Small intestine (tissue), 7 donors: ENCODE data around the gene AHSG. TPM values are rescaled to one million over a fixed set of nuclear protein-coding genes. Genes with fewer than 3 reads are reported as not detected.
A peak's percentile ranks its signal among the peaks of the same experiment; 100 is the strongest.

ENCODE experiments used
- DNase-seq, 2 donors: peaks; one replicate each; pipeline versions ENCODE4 v3.0.0 to v3.0.0-alpha.2; 2013
- FAIRE-seq: peaks from 2 replicates; lab custom pipeline; 2012; peaks lifted over from hg19 to GRCh38; lab: Jason Lieb, UNC
- H3K27ac ChIP-seq, 3 donors: one replicate each; pipeline ENCODE4 v1.5.1; 2013; ENCODE audit warnings: low read length in 2 of 3, mild to moderate bottlenecking in 2 of 3, control low read depth in 1 of 3, inconsistent platforms in 1 of 3, low read depth in 1 of 3, moderate library complexity in 1 of 3
- H3K27me3 ChIP-seq, 3 donors: one replicate each; pipeline ENCODE4 v1.6.1; 2013; ENCODE audit warnings: low read length in 3 of 3, inconsistent platforms in 1 of 3; ENCODE audit not compliant: control insufficient read depth in 3 of 3, insufficient read depth in 3 of 3
- H3K36me3 ChIP-seq, 3 donors: one replicate each; pipeline ENCODE4 v1.6.1; 2013; ENCODE audit warnings: low read length in 3 of 3, inconsistent platforms in 1 of 3, low read depth in 1 of 3, mild to moderate bottlenecking in 1 of 3, moderate library complexity in 1 of 3; ENCODE audit not compliant: control insufficient read depth in 3 of 3, insufficient read depth in 2 of 3
- H3K4me1 ChIP-seq, 3 donors: one replicate each; pipeline ENCODE4 v1.6.1; 2013; ENCODE audit warnings: low read length in 2 of 3, inconsistent platforms in 1 of 3, low read depth in 1 of 3, mild to moderate bottlenecking in 1 of 3, moderate library complexity in 1 of 3; ENCODE audit not compliant: control insufficient read depth in 3 of 3, insufficient read depth in 2 of 3
- H3K4me3 ChIP-seq, 3 donors: one replicate each; pipeline ENCODE4 v1.5.1; 2013; ENCODE audit warnings: low read length in 3 of 3, control low read depth in 1 of 3, inconsistent platforms in 1 of 3, low read depth in 1 of 3, mild to moderate bottlenecking in 1 of 3, moderate library complexity in 1 of 3
- H3K9me3 ChIP-seq, 2 donors: one replicate each; pipeline ENCODE4 v1.6.1; 2013; ENCODE audit warnings: low read depth in 1 of 2, low read length in 1 of 2; ENCODE audit not compliant: control insufficient read depth in 2 of 2, insufficient read depth in 1 of 2
- WGBS, 3 donors: extraction: QIAGEN DNeasy Blood & Tissue Kit; methylation state at CpG; one replicate each; pipeline ENCODE4 v1.1.7; 2013; 5-methylcytosine and 5-hydroxymethylcytosine counted together
- polyA plus RNA-seq, 4 donors: library from polyadenylated mRNA; stranded (reverse) in 3 of 4; unstranded in 1 of 4; fragments of 200-250 nt in 3 of 4; fragments of 120-200 nt in 1 of 4; gene quantifications; one replicate each; pipeline versions ENCODE4 v1.2.1 to v1.2.3, GENCODE V29; 2013
- donor health status: healthy with polysubstance abuse.
- donor health status: control.
- donor health status: control.
- donor health status: Bipolar disorder and iron deficiency.
- donor health status: healthy.

Gene AHSG
- polyA plus RNA-seq, 4 donors: 0.04 to 0.53 TPM; not detected in 2

GRCh38 chr3:186598108-186598784, 14.6 kb upstream of the AHSG start:
- H3K27ac ChIP-seq: peak overlapping the region in 2 of 3 donors; percentile 24 to 90
- FAIRE-seq: no peak
- DNase-seq: no peak
- peaks cover 7 to 47% (median 7%) of the 10 kb centered on the region in 3 donors for H3K4me1 ChIP-seq
- no peaks in the 10 kb centered on the region for H3K27me3 ChIP-seq
- H3K9me3 ChIP-seq: no peaks in the 10 kb centered on the region
- 86 to 87% (median 87%) methylated on average over 11 of the region's 11 CpGs for WGBS, 3 donors
- no peaks in the 10 kb centered on the region for H3K36me3 ChIP-seq
- H3K4me3 ChIP-seq: no peak overlapping the region

DNA sequence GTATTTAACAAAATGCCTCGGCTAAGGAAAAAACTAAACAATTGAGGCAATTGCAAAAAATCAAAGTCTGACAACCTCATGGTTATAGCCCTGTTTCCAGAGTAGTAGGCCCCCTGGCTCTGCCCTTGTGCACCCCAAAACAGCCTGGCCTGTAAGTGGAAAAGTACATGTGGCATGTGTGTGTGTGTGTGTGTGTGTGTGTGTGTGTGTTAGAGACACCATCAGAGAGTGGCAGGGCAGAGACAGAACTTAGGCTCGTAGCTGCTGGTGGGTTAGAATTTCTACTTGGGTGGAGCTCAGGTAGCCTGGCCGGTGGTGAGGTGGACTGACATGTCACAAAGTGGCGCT, 14.1 kb upstream of the AHSG start:
- Histone ChIP-seq H3K27ac (peak overlapping the region in 1 of 3 donors; percentile 90), H3K4me3 (no peak overlapping the region), H3K27me3 (no peaks in the 10 kb centered on the region), H3K9me3 (no peaks in the 10 kb centered on the region), H3K36me3 (no peaks in the 10 kb centered on the region), H3K4me1 (peaks cover 7 to 42% (median 7%) of the 10 kb centered on the region in 3 donors)
- no peak for FAIRE-seq
- no peak for DNase-seq
- WGBS, 3 donors: 81 to 88% (median 86%) methylated on average over 4 of the region's 4 CpGs

DNA sequence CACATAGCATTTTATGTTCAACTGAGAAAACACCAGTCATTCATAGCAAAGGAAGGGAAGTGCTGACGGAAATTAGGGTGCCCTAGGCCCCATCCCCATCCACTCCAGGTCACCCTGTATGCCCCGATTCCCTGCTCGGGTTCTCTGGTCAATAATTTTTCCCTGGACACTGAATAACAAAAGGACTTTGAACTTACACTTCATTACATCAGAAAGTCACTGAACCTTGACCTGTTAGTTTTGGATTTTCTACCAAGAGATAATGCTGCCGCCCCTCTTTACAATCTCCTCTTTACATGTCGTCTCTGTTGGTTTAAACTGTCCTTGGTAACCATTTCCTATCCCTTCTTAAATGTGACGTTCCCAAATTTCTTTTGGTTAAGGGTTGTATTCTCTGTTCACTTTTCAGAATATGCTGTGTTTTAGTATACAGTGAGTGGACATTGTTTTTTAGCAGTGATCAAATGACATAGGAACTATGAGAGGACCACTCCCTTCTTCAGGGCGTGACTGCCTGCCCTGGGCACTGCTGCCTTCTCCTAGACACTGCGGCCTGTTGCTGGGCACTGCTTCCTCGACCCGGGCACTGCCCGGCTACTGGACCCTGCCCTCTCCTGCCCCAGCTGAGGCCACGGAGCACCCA, 13.6 kb upstream of the AHSG start:
- Histone ChIP-seq H3K27me3 (no peaks in the 10 kb centered on the region), H3K9me3 (no peaks in the 10 kb centered on the region), H3K4me1 (peaks cover 7 to 40% (median 7%) of the 10 kb centered on the region in 3 donors), H3K4me3 (no peak overlapping the region), H3K36me3 (no peaks in the 10 kb centered on the region), H3K27ac (peak overlapping the region in 2 of 3 donors; percentile 79 to 90)
- DNase-seq (peak; percentile 59 to 69), FAIRE-seq (no peak)
- 33 to 61% (median 37%) methylated on average over 12 of the region's 12 CpGs for WGBS, 3 donors

DNA sequence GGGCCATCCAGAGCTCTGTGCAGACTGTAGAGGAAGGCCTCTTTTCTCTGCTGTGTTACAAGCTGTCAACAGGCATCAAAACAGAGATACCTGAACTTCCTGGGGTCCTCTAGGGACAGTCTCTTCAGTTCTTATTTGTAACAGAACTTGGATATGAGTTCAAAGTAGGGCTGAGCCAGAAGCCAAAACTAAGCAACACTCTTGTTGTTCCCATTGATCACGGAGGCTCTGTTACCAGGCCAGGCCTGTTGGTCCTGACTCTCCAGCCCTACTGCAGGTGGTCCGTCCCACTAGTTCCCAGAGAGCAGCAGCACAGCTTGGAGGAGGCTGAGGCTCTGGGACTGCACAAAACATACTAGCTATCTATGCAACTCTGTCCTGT, 13.1 kb upstream of the AHSG start:
- Histone ChIP-seq H3K27ac (peak overlapping the region in 2 of 3 donors; percentile 79 to 90), H3K9me3 (no peaks in the 10 kb centered on the region), H3K36me3 (no peaks in the 10 kb centered on the region), H3K4me1 (peaks cover 4 to 38% (median 5%) of the 10 kb centered on the region in 3 donors), H3K27me3 (no peaks in the 10 kb centered on the region), H3K4me3 (no peak overlapping the region)
- WGBS, 3 donors: 84 to 100% (median 96%) methylated on average over 2 of the region's 2 CpGs
- DNase-seq (peak in 1 of 2 donors; percentile 9), FAIRE-seq (no peak)

- Histone ChIP-seq H3K9me3 (peaks cover 0 to 3% of the 10 kb centered on the region in 2 donors), H3K36me3 (no peaks in the 10 kb centered on the region), H3K4me3 (no peak overlapping the region), H3K27me3 (no peaks in the 10 kb centered on the region), H3K4me1 (peaks cover 2 to 46% (median 5%) of the 10 kb centered on the region in 3 donors), H3K27ac (peak overlapping the region in 1 of 3 donors; percentile 90)
- 59 to 62% (median 59%) methylated on average over 3 of the region's 3 CpGs for WGBS, 3 donors
- DNase-seq (no peak), FAIRE-seq (no peak)
These were observed 12.0 kb upstream of the AHSG start for GRCh38 chr3:186600896-186601295.

GRCh38 chr3:186603159-186603558, 9.7 kb upstream of the AHSG start:
- Histone ChIP-seq H3K27ac (no peak overlapping the region), H3K4me1 (peaks cover 2 to 50% (median 5%) of the 10 kb centered on the region in 3 donors), H3K36me3 (no peaks in the 10 kb centered on the region), H3K27me3 (no peaks in the 10 kb centered on the region), H3K9me3 (peaks cover 0 to 3% of the 10 kb centered on the region in 2 donors), H3K4me3 (no peak overlapping the region)
- FAIRE-seq (no peak), DNase-seq (no peak)
- 81 to 86% (median 83%) methylated on average over 7 of the region's 7 CpGs for WGBS, 3 donors

DNA sequence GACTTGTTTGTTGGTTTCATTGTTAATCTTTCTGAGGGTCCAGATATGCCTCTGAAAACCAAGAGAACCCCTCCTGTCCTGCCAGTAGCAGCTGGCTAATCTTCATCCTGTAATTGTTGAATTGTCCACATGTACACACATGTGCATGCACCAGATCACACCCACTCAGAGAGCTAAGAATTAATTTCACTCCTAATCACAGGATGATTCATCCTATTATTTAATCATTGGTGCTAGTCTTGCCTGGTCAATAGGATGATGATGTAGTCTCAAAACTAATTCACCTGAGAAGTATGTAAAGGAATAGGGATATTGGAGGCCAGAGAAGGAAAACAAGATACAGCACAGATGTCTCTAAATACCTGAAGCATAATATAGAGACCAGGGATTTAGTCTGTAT, 7.8 kb upstream of the AHSG start:
- DNase-seq (peak in 1 of 2 donors; percentile 49), FAIRE-seq (no peak)
- peaks cover 0 to 3% of the 10 kb centered on the region in 2 donors for H3K9me3 ChIP-seq
- no peak overlapping the region for H3K4me3 ChIP-seq
- H3K27ac ChIP-seq: no peak overlapping the region
- no peaks in the 10 kb centered on the region for H3K27me3 ChIP-seq
- peaks cover 0 to 31% (median 0%) of the 10 kb centered on the region in 3 donors for H3K4me1 ChIP-seq
- no peaks in the 10 kb centered on the region for H3K36me3 ChIP-seq

- no peaks in the 10 kb centered on the region for H3K36me3 ChIP-seq
- DNase-seq: peak in 1 of 2 donors; percentile 66
- peaks cover 0 to 3% of the 10 kb centered on the region in 2 donors for H3K9me3 ChIP-seq
- no peaks in the 10 kb centered on the region for H3K27me3 ChIP-seq
- peak overlapping the region in 1 of 3 donors; percentile 73 for H3K27ac ChIP-seq
- FAIRE-seq: no peak
- H3K4me3 ChIP-seq: no peak overlapping the region
- H3K4me1 ChIP-seq: peaks cover 0 to 24% (median 0%) of the 10 kb centered on the region in 3 donors
- WGBS, 3 donors: 64 to 77% (median 72%) methylated on average over 5 of the region's 5 CpGs
These were observed 7.0 kb upstream of the AHSG start for GRCh38 chr3:186605561-186606545.
